SH-SY5Y (cell line): Measurements from ENCODE around the gene ITGB5.

Source experiments
- GATA2 ChIP-seq: IDR thresholded peaks from 2 replicates; pipeline ENCODE4 v1.6.1; 2011; ENCODE audit warnings: mild to moderate bottlenecking, low read depth, low read length
- GATA3 ChIP-seq: IDR thresholded peaks from 2 replicates; pipeline ENCODE4 v1.6.1; 2011; ENCODE audit warnings: low read depth, mild to moderate bottlenecking, low read length, moderate library complexity

- no peak for TF ChIP-seq GATA2
- no peak for TF ChIP-seq GATA3
These were observed 753 bp downstream of the ITGB5 start for GRCh38 chr3:124886168-124887056.
